HG03432 (cell line): ENCODE measurements around the gene TOP1.

Experiments used
- ATAC-seq: cut with Tn5 transposase; IDR thresholded peaks from one replicate; pipeline ENCODE4 v1.9.1; 2021; ENCODE audit warnings: mild to moderate bottlenecking, moderate library complexity; ENCODE audit not compliant: unreplicated experiment

TOP1 gene

GRCh38 chr20:41165001-41165882 lies 136.6 kb downstream of the TOP1 start:
- no peak for ATAC-seq

- ATAC-seq, result no peak
These were observed 137.8 kb downstream of the TOP1 start for GRCh38 chr20:41166201-41167117.

DNA sequence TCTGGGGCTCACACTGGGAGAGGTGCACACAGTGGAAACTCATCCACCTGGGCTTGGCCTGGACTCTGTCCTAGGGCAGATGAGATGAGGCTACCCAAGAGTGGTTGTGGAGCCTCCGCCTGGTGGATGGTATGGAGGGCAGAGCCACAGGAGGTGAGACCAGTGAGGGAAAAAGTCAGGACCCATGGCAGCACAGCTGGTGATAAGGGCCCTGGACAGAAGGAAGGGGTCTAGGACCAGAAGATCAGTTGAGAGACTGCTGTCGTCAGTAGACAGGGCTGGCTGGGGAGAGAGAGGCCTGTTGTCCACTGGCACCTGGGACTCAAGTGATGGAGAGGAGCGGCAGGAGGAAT lies 138.5 kb downstream of the TOP1 start:
- ATAC-seq, result no peak

DNA sequence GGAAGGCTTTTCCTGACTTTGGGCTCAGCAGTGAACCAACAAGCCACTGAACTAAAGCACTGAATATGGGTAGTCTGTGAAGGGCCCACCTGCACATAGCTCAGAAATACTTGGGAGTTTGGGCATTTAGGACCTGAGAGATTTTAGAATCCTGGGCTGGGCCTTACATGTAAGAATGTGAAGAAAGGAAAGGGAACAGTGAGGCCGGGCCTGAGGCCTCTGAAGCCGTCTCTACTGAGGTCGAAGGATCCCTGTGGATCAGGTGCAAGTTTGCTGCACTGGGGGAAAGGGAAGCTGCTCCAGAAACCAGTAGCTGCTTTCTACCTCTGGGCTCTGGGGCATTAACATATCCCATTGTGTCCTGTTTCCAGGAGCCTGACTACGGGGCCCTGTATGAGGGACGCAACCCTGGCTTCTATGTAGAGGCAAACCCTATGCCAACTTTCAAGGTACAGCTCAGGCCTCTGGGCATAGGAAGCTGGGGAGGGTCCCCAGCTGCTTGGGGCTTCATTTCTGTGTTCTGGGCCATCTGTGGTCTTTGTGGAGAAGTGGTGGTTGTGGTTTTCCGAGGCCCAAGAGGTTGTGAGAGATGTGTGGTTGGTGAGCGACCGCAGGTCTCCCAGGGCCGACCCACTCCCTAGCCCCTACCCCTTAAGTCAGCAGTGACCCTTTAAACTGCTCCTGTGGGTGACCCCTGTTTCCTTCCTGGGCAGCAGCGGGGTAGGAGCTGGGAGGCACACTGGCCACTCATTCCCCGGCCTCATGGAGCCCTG lies 139.0 kb downstream of the TOP1 start:
- ATAC-seq, result peak; percentile 67

GRCh38 chr20:41168281-41169161 lies 139.9 kb downstream of the TOP1 start:
- no peak for ATAC-seq

GRCh38 chr20:41169162-41169690 lies 140.6 kb downstream of the TOP1 start:
- no peak for ATAC-seq

DNA sequence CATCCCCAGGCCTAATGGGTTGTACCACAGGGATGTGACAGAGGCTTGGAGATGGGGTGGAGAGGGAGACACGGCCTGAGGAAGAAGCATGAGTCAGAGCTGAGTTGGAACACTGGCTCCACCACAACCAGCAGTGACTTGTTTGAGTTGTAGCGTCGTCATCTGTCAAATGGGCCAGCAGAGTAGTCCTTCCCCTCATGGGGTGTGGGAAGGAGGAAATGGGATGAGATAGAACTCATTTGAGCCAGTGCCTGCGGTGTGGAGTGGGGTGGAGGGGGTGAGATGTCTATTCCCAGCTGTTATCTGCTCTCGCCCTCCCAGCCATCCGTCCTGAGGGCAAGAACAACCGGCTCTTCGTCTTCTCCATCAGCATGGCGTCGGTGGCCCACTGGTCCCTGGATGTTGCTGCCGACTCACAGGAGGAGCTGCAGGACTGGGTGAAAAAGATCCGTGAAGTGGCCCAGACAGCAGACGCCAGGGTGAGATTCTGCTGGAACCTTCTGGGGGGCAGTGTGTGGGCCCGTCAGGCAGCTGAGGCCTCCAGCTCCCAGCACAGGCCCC lies 141.2 kb downstream of the TOP1 start:
- ATAC-seq, result no peak

- no peak for ATAC-seq
These were observed 141.9 kb downstream of the TOP1 start for GRCh38 chr20:41170386-41171105.

- ATAC-seq, result no peak
These were observed 143.2 kb downstream of the TOP1 start for GRCh38 chr20:41171736-41172295.

DNA sequence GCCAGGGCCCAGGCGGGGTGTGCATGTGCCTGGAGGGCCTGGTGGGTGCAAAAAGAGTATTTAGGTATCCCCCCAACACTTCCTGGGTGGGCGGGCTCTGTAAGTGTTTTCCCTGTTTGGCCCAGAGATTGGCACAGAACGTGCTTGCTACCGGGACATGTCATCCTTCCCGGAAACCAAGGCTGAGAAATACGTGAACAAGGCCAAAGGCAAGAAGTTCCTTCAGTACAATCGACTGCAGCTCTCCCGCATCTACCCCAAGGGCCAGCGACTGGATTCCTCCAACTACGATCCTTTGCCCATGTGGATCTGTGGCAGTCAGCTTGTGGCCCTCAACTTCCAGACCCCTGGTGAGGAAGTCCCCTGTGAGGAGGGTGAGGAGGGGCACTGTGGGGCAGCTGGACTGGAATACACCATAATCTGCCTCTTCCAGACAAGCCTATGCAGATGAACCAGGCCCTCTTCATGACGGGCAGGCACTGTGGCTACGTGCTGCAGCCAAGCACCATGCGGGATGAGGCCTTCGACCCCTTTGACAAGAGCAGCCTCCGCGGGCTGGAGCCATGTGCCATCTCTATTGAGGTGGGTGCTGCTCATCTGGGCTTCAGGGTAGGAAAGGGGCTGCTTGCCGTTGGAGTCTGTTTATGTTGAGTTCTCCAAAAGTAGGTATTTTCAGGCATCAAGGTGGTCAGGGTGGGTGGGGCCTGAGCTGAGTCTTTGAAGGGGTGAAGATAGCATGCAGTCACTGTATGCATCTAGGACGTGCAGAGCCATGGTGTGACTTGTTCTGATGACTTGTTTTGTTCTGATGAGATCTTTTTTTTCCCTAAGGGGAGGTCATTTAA lies 143.9 kb downstream of the TOP1 start:
- ATAC-seq, result no peak

- ATAC-seq, result peak; percentile 54
These were observed 144.6 kb downstream of the TOP1 start for GRCh38 chr20:41173161-41173721.

DNA sequence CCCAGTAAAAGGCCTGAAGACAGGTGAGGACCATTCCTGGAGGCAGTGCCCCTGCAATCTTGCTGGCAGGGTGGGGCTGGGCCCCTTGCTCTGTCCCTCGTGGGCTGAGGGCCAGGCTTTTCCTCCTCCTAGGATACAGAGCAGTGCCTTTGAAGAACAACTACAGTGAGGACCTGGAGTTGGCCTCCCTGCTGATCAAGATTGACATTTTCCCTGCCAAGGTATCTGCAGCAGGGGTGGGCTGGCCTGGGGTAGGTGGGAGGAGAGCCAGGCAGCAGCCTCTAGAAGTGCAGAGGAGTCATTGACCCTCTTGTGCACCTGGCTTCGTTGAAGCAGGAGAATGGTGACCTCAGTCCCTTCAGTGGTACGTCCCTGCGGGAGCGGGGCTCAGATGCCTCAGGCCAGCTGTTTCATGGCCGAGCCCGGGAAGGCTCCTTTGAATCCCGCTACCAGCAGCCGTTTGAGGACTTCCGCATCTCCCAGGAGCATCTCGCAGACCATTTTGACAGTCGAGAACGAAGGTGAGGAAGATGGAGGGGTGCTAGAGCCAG lies 145.2 kb downstream of the TOP1 start:
- ATAC-seq, result no peak
